IPS-18c (cell line): ENCODE data around the gene FEM1C.
A peak's percentile ranks its signal among the peaks of the same experiment; 100 is the strongest.

Experiments
- H3K4me3 ChIP-seq: 2 replicates; pipeline ENCODE4 v1.7.0; 2013; ENCODE audit warnings: low read depth, mild to moderate bottlenecking, low read length, moderate library complexity; ENCODE audit not compliant: insufficient read depth
- H3K9me3 ChIP-seq: one replicate; pipeline ENCODE4 v1.6.1; 2013; ENCODE audit warnings: mild to moderate bottlenecking, low read length, moderate library complexity; ENCODE audit not compliant: control insufficient read depth, insufficient read depth

The FEM1C gene

GRCh38 chr5:115568668-115569067 lies 24.1 kb upstream of the FEM1C start:
- Histone ChIP-seq H3K9me3 (no peaks in the 10 kb centered on the region), H3K4me3 (no peak overlapping the region)

- H3K4me3 ChIP-seq, result no peak overlapping the region
- no peaks in the 10 kb centered on the region for H3K9me3 ChIP-seq
These were observed 20.7 kb upstream of the FEM1C start for GRCh38 chr5:115565233-115565632.

- Histone ChIP-seq H3K9me3 (no peaks in the 10 kb centered on the region), H3K4me3 (no peak overlapping the region)
These were observed 16.6 kb upstream of the FEM1C start for GRCh38 chr5:115561176-115561575.

- no peak overlapping the region for H3K4me3 ChIP-seq
- H3K9me3 ChIP-seq, result no peaks in the 10 kb centered on the region
These were observed 14.9 kb upstream of the FEM1C start for GRCh38 chr5:115559524-115559923.

- no peak overlapping the region for H3K4me3 ChIP-seq
- H3K9me3 ChIP-seq, result no peaks in the 10 kb centered on the region
These were observed 13.9 kb upstream of the FEM1C start for GRCh38 chr5:115558388-115558956.

- Histone ChIP-seq H3K9me3 (no peaks in the 10 kb centered on the region), H3K4me3 (no peak overlapping the region)
These were observed 13.3 kb upstream of the FEM1C start for GRCh38 chr5:115557667-115558387.

GRCh38 chr5:115556276-115556675 lies 11.7 kb upstream of the FEM1C start:
- Histone ChIP-seq H3K4me3 (no peak overlapping the region), H3K9me3 (no peaks in the 10 kb centered on the region)

- Histone ChIP-seq H3K4me3 (no peak overlapping the region), H3K9me3 (no peaks in the 10 kb centered on the region)
These were observed 10.6 kb upstream of the FEM1C start for GRCh38 chr5:115555084-115555633.

- no peak overlapping the region for H3K4me3 ChIP-seq
These were observed 8.5 kb upstream of the FEM1C start for GRCh38 chr5:115553082-115553481.

GRCh38 chr5:115551415-115551814 lies 6.8 kb upstream of the FEM1C start:
- Histone ChIP-seq H3K9me3 (no peaks in the 10 kb centered on the region), H3K4me3 (no peak overlapping the region)

More at GRCh38 chr5:115553082-115553481, 8.5 kb upstream of the FEM1C start:
- H3K9me3 ChIP-seq, result no peaks in the 10 kb centered on the region

- H3K4me3 ChIP-seq, result no peak overlapping the region
- peaks cover 8% of the 10 kb centered on the region for H3K9me3 ChIP-seq
These were observed 4.6 kb upstream of the FEM1C start for GRCh38 chr5:115549154-115549553.

- no peak overlapping the region for H3K4me3 ChIP-seq
These were observed 4.1 kb upstream of the FEM1C start for GRCh38 chr5:115548683-115549082.

GRCh38 chr5:115545351-115545882 lies 842 bp upstream of the FEM1C start:
- Histone ChIP-seq H3K4me3 (no peak overlapping the region), H3K9me3 (peaks cover 8% of the 10 kb centered on the region)

More at GRCh38 chr5:115548683-115549082, 4.1 kb upstream of the FEM1C start:
- peaks cover 8% of the 10 kb centered on the region for H3K9me3 ChIP-seq

- Histone ChIP-seq H3K4me3 (peak overlapping the region; percentile 90), H3K9me3 (peaks cover 8% of the 10 kb centered on the region)
These were observed 536 bp downstream of the FEM1C start for GRCh38 chr5:115544043-115544435.

- peak overlapping the region; percentile 90 for H3K4me3 ChIP-seq
- peaks cover 8% of the 10 kb centered on the region for H3K9me3 ChIP-seq
These were observed 1.1 kb downstream of the FEM1C start for GRCh38 chr5:115543365-115544042.

GRCh38 chr5:115542651-115543364 lies 1.8 kb downstream of the FEM1C start:
- Histone ChIP-seq H3K4me3 (peak overlapping the region; percentile 90), H3K9me3 (peaks cover 8% of the 10 kb centered on the region)

GRCh38 chr5:115542086-115542485 lies 2.5 kb downstream of the FEM1C start:
- H3K4me3 ChIP-seq, result peak overlapping the region; percentile 90

More at GRCh38 chr5:115542086-115542485, 2.5 kb downstream of the FEM1C start:
- H3K9me3 ChIP-seq, result peaks cover 8% of the 10 kb centered on the region
